Fibroblast of skin of right biceps (primary cell): ENCODE measurements around the gene SYTL3.

ENCODE experiments used
- DNase-seq: peaks from one replicate; pipeline ENCODE4 v3.0.0-alpha.2; 2013

The SYTL3 gene

DNA sequence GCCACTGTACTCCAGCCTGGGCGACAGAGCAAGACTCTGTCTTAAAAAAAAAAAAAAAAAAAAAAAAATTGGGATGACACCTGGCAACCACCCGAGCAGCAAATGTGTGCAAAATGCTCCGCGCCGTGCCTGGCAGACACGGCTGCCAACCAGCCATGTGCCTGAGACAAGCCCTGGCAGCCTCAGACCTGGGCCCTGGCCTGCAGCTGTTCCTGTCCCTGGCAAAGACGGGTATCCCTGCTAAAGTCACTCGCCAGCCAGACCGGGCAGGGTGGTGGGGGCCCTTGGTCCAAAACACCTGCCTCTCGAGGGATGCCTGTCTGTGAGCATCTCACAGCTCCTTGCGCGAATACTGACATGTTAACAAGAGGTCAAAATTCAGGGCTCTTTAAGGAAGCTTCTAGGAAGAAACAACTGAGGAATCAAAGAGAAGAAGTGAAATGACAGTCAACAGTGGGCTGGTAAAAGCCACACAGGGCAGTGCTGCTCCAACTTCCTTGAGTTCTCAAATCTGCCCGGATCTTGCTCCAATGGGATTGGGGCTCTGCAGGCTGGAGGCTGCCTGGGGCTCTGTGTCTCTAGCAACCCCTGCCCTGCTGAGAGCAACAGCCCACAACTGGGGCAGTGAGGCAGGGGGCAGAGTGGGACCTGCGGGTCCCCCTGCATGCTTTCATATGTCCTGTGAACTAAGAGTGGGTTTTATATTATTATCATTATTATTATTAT, 53.4 kb downstream of the SYTL3 start:
- DNase-seq = no peak

DNA sequence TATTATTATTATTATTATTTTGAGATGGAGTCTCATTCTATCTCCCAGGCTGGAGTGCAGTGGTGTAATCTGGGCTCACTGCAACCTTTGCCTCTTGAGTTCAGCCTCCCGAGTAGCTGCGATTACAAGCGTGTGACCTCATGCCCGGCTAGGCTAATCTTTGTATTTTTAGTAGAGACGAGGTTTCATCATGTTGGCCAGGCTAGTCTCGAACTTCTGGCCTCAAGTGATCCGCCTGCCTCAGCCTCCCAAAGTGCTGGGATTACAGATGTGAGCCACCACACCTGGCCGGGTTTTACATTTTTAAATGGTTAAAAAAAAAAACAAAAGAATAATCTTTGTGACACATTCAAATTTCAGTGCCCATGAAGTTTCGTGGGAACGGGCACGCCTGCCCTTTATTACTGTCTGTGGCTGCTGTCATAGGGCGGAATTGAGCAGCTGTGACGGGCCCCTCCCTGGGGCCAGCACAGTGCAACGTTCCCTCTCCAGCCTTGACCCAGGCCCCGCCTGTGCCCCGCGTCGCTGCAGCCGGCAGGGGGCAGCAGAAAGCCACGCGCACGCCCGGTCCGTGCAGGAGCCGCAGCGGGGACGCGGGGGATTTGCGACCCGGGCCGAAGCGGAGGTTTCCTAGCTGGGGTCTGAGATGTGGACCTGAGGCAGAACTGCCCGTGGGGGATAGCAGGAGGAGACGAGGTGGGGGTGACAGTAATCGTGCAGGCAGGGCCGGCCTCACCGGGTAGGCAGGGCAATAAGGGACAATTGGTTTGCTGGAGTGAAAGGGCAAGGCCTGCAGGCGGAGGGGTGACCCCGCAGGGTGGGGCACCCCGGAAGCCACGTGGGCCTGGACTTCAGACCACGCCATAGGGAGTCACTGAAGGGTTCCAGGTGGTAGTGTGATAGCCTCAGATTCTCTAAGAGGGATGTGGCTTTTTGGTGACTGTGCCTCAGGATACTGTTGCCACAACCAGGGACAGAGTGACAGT, 54.3 kb downstream of the SYTL3 start:
- peak; percentile 51 for DNase-seq

DNA sequence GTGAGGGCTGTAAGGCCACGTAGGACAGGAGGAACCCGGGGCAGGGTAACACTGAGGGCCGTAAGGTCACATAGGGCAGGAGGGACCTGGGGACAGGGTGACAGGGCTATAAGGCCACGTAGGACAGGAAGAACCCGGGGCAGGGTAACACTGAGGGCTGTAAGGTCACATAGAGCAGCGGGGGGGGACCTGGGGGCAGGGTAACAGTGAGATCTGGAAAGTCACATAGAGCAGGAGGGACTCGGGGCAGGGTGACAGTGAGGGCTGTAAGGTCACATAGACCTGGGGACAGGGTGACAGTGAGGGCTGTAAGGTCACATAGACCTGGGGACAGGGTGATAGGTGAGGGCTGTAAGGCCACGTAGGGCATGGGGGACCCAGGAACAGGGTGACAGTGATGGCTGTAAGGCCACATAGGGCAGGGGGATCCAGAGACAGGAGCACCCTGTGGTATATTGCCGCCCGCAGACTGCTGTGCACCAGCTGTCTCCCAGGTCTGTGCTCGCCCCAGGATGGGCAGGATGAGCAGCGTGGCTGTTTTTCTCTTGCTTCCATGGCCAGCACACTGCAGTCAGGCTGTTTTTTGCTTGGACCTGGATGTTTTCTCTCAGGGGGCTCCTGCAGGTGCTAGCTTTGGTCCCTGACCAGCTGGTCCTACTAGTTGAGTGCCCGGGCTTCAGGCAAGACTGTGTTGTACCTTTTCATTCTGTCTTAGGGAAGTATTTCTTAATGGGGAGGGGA, 55.7 kb downstream of the SYTL3 start:
- no peak for DNase-seq

DNA sequence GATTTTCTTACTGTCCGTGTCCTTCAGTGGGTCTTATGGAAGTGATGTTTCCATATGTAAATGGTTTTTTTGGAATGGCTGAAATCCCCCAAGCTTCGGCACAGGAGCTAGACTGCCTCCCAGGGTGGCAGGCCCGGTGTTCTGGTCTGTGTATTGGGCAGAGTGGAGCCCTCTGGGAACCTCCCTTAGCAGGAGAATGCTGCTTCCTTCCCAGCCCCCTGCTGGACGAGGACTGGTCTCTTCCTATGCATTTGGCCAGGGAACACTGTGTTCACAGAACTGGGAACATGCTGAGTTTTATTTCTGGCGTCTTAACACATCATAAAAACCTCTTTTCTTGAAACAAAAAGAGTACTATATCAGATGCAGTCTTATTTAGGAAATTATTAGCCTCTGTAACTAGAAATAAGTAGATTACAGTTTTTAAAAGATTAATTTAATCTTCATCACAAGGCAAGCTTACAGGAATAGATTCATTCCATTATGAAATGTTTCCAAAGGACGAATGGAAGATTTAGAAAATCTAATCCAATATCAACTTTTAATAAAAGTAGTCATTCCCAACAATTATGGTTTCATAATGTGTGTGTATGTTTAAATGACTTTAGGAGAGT, 56.6 kb downstream of the SYTL3 start:
- peak; percentile 49 for DNase-seq

DNA sequence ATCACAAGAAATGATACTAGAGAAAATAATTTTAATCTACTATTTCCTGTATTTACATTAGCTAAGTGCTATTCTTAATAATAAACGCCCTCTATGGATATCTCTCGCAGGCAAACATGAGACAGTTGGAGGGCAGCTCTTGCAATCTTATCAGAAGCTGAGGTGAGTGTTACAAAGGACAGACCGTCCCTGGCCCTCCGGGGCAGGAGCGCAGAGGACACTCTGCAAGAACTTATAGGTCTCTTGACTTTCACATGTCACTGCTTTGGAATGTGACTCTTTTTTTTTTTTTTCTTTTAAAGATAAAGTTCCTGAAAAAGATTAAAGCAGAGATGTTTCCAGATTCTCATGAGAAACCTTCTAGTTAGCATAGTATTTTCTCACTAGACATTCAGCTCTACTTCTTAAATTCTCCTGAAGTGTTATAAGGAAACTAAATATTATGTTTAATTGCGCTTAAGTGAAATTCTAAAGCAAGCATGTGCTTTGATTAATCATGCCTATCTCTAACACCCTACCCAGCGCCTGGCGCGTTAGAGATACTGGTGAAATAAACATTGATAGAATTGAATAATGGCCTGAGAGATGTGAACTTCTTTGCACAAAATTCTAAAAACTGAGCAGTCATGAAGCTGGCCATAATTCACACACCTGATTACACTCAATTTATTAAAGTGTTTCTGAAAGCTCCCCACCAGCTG, 57.4 kb downstream of the SYTL3 start:
- peak; percentile 48 for DNase-seq

DNA sequence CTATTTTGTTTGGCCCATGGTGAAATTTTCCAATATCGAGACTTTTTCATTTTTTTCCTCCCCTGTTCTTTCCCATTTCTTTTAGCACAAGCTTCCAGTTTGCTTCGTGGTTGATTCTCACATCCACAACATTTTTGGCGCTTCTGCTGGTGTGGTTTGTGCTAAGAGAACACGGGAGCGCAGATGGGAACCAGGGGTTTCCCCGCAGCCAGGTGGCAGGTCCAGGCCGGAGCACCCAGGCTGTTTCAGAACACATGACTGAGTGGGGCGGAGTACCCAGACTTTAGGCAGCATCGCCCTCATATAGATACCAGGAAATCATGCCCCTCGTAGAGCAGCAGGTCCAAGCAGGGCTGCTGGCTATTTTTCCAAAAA, 58.0 kb downstream of the SYTL3 start:
- DNase-seq = no peak

DNA sequence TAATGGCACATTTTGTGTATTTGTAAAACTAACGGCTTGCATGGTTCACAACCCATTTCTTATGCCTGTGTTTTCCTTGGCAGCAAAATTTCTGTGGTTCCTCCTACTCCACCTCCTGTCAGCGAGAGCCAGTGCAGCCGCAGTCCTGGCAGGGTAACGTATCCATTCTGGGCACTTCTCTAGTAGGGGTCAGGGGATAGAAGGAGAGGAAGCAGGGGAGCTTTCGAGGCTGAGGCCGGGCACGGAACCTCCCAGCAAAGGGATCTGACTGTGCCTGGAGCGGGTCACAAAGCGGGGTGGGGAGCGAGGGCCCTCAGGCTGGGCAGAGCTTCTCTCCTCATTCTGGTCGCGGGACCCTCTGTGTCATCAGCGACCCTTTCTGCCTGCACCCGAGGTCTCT, 58.4 kb downstream of the SYTL3 start:
- peak; percentile 19 for DNase-seq

DNA sequence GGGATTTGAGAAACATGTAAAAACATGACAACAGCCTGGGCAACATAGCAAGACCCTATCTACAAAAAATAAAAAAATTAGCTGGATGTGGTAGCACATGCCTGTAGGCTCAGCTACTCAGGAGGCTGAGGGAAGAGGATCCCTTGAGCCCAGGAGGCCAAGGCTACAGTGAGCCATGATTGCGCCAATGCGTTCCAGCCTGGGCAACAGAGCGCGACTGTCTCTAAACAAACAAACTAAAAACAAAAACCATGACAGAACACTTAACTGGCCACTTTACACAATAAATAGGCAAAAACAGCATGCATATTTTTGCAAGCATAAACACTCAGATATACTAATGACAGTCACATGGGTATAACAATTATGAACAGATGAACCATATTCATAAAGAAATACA, 60.0 kb downstream of the SYTL3 start:
- no peak for DNase-seq

DNA sequence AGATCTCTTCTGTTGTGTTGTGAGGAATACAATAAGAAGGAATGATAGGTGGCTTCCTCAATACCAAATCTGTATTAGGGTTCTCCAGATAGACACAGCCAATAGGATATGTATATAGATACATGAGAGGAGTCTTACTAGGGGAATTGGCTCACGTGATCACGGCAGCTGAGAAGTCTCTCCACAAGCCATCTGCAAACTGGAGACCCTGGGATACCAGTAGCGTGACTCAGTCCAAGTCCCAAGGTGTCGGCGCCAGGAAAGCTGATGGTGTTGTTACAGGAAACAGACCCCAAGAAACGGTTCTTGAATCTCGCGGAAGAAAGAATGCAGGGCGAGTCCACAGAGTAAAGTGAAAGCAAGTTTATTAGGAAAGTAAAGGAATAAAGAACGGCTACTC, 61.4 kb downstream of the SYTL3 start:
- DNase-seq = peak; percentile 18

DNA sequence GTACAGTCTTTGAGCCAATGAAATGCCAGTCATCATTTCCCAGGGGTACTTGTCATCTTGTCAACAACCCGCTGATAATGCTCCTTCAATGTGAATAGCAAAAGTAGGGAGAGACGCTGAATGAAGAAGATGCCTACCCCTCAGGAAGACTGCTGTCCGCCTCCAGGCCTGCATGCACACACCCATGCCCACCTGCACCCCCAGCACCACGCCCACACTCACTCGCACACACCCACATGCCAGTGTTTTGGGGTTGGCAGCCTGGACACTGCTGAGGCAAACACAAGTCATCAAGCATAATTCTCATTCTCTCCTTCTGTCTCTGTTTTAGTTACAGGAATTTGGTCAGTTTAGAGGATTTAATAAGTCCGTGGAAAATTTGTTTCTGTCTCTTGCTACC, 63.6 kb downstream of the SYTL3 start:
- no peak for DNase-seq

DNA sequence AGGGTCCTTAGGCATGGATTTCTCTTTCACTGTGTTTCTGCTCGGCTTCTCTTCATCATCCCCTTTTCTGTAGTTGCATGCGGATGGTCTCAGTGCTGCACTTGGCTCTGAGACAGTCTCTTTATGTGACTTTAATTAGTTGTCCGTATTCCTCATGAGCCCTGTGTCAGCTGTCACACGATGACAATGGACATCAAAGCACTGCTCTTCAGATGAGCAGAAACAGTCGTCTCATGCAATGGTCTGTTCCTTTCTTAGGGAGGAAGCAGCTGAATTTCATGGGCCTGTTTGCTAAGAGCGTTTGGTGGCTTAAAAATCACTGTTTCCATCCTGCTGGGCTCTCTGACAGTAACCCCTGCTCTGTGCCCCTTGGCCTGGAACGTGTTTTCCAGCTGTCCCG, 64.9 kb downstream of the SYTL3 start:
- no peak for DNase-seq

DNA sequence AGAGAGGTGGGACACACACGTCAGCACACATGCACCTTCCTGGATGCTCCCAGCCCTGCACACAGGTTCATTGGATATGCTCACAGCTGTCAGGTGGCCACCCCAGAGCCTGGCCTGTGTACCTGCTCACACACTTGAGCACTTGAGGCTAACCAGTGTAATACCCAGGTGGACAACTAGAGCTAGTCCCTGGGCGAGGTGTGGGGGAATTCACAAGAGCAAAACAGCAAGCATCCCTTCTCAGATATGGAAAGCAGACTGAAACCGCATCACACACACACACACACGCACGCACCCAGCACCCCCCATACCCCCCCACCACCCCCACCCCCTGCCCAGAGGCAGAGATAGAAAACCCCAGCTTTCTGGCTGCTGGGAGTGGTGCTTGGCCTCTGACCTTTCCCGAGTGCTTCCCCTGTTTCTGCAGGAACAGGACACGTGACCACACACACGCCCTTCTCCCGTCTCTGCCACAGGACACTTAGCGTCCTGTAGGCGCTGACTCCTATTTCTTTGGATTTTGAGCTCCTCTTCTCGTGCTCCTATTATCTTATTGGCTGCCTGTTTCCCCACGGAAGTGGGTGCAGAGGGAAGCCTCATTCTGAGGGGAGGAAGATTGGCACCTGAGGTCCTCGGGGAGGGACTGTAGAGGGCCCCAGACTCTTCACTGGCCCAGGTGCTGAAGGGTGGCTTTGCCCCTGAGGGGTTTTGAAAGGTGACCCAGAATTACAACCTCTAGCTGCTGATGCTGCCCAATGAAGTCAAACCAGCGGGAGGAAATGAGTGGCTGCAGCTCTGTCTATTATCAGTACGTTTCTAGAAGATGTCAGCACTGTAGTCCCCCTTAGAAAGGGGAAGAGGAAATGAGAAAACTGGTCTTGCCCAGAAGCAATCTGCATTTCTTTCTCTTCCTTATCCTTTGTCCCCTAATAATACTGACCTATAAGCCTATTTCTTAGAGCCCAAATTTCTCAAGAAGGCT, 65.8 kb downstream of the SYTL3 start:
- no peak for DNase-seq

DNA sequence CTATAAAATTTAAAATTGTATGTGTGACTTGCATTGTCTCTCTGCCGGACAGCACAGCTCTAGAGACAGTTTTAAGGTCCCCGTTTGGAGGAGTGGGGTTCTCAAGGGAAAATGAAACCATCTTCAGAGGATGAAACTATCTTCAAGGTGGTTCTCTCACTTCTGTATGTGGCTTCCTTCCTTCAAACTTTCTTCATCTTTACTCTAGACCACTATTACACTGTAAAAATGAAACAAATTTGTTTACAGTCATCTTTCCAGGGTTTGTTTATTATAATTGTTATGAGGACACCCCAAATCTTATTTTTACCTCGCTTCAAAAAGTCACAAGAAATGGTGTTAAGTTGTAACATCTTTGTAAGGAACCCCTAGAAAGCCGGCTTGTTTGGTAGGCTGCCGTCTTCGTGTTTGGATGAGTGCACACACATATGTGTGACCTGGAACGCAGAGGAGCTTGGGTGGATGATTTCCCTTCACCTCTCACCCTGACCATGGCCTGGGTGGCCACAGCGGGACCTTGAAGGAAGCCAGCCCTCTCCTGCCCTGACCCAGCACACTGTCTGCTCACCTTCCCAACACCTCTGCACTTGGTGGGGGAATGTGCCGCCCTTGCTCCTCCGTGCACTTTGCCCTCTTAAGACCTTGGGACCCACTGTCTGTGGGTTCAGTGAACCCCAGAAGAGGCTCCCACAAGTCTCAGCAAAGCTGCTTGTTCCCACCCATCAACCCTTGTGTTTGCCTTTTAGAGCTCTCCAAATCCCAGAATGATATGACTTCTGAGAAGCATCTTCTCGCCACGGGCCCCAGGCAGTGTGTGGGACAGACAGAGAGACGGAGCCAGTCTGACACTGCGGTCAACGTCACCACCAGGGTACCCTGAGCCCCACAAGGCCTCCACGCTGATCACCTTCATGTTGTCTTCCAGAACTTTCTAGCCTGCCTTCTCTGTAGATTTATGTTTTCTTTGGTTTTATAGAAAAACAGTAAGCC, 67.8 kb downstream of the SYTL3 start:
- no peak for DNase-seq

DNA sequence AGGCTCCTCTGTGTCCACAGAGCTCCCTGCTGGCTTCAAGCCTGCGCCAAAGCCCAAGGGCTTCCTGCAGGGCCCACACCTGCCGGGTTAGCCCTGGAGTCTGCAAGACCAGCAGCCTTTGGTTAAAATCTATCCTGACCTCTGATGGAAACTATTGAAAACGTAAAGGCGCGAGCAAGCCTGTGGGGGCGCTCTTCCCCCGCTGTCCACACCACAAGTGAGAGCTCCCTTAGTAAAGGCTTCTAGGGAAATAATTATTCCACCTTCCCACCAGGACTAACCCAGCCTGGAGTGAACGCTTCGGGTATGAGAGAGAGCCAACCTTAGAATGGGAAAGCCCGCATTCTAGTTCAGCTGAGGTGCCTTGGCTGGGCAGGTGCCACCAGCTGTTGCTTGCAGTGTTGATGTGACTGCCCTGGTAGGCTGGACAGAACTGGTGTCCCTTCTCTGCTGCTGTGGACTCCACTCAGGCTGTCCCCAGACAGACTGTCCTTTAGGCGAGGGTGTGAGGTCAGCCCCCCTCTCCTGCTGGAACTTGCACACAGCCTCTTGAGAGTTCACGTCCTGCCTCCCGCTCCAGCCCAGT, 68.7 kb downstream of the SYTL3 start:
- no peak for DNase-seq

DNA sequence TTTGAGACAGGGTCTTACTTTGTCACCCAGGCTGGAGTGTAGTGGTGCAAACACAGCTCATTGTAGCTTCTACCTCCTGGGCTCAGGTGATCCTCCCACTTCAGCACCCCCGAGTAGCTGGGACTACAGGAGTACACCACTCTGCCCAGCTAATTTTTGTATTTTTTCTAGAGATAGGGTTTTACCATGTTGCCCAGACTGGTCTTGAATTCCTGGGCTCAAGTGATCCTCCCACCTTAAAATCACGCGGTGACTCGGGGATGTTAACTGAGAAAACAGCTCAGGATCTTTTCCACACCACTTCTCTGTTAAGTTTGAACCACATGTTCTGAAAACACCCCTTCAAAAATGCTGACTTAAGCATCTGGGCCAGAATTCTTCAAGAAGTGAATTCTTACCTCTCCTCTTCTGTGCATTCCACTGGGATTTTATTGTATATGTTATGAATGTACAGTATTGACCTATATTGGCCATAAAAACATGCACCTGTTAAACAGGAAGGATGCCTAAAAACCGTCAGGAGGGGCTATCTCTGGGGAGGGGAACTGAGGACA, 72.4 kb downstream of the SYTL3 start:
- DNase-seq = no peak

DNA sequence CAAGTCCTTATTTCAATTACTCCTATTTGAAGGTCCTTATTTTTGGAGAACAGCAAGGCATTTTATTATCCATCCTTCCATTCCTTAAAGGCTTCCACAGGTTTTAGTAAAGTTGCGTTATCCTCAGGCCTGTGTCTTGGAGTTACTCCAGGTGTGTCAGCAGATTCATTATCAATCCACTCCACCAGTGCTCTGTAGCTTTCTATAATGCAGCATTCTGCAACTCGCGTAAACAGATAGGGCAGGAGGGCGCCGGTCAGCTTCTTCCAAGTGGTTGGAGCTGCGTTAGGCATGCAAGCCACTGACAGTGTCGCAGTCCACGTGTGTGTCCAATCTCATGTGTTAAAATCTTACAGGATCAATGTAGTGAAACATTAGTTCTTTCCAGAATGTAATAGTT, 75.8 kb downstream of the SYTL3 start:
- no peak for DNase-seq

DNA sequence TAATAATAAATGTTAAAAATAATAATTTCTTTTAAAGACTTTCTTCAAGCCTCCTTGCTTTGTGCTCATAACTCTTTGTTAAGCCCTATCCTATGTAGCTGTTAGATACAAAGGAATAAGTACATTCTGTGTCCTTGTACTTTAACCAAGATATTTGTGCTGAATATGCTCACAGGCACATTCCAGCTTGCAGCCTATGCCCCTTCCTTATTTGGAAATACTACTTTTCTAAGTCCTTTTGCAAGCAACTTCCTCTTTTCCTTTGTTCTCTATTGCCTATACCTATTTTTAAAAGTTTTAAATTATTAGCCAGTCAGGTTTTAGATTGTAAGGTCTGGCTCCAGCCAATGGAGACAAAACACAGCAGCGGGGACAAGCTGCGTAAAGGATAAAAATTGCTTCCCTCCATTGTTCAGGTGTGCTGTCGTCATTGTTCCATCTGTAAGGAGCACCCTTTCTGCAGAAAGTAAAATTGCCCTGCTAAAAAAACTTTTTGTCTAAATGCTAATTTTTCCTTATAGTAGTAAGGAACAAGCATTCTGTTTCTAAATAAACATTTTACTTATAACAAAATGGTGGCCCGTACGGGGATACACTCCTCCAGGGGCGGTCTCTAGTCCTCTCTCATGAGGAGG, 80.2 kb downstream of the SYTL3 start:
- DNase-seq = no peak

DNA sequence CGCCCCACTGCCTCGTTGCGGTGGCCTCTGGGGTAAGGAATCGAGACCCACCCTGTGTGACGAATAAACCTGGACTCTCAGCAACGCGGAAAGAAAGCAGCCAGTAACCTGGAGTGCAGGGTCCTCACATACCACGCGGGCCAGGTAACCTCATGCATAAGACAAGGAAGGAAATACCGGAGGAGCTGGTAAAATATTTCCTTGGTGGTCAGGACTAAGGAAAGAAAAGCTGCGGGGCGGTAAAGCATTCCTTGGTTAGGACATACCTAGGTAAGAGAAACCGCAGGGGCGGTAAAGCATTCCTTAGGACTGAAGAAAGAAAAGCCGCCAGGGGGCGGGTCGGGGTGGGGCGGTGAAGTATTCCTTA, 80.7 kb downstream of the SYTL3 start:
- DNase-seq = no peak

DNA sequence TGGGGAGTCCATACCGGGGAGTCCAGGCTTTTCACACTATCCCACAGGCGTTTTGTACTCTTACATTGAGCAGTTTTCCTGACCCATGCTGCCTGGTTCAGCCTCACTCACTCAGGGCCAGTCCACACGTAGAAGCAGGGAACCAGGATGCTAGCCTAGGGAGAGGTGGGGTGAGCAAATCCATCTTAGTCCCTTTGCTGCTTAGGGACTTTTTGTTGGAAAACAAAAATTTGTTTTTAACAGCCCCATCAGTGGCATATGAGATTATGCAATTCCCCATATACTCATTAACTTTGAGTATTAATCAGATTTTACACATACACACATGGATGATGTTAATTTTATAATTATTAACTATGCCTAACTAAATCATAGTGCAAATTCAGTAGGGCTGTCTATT, 85.2 kb downstream of the SYTL3 start:
- no peak for DNase-seq
